Keratinocyte (primary cell): Measurements from ENCODE around the gene LRP1B. TPM values are rescaled to one million over a fixed set of nuclear protein-coding genes. Genes with fewer than 3 reads are reported as not detected.
"Not testable (repeated sequence)": the region's sequence is repeated elsewhere in the genome, so short reads cannot be mapped to it uniquely, and the experiment has no call there.

Source experiments
- DNase-seq: peaks from one replicate; pipeline ENCODE4 v3.0.0-alpha.2; 2011; ENCODE audit warnings: low read depth, missing footprints, low spot score
- FAIRE-seq: peaks from 2 replicates; lab custom pipeline; 2011; peaks lifted over from hg19 to GRCh38; lab: Jason Lieb, UNC
- H2AFZ ChIP-seq: 2 replicates; pipeline ENCODE4 v1.6.0; 2012; ENCODE audit warnings: low read length, control low read depth, inconsistent platforms; ENCODE audit not compliant: control insufficient read depth
- H3K27ac ChIP-seq: 2 replicates; pipeline ENCODE4 v1.5.1; 2011; ENCODE audit warnings: low read length; ENCODE audit not compliant: control insufficient read depth, insufficient read depth
- H3K27me3 ChIP-seq: 3 replicates; pipeline ENCODE4 v1.6.0; 2011; ENCODE audit warnings: low read length; ENCODE audit not compliant: control insufficient read depth, insufficient read depth; ENCODE audit errors: extremely low read depth
- H3K36me3 ChIP-seq, 2 experiments: 2 replicates in 1 of 2; 3 replicates in 1 of 2; pipeline ENCODE4 v1.5.1; 2011; ENCODE audit warnings: low read length in 2 of 2, mild to moderate bottlenecking in 1 of 2; ENCODE audit not compliant: control insufficient read depth in 2 of 2, insufficient read depth in 2 of 2; ENCODE audit errors: extremely low read depth in 1 of 2
- H3K4me1 ChIP-seq: 3 replicates; pipeline ENCODE4 v1.5.1; 2011; ENCODE audit warnings: low read length; ENCODE audit not compliant: control insufficient read depth, insufficient read depth; ENCODE audit errors: extremely low read depth
- H3K4me2 ChIP-seq: 3 replicates; pipeline ENCODE4 v1.6.0; 2011; ENCODE audit warnings: low read depth, low read length; ENCODE audit not compliant: control insufficient read depth, insufficient read depth; ENCODE audit errors: extremely low read depth
- H3K4me3 ChIP-seq, 3 experiments: fragments of 200-600 bp in 1 of 3; sonication (generic) in 1 of 3; 2 replicates in 2 of 3; 3 replicates in 1 of 3; pipeline ENCODE4 v1.5.1; 2011 to 2016; ENCODE audit warnings: low read length in 3 of 3, mild to moderate bottlenecking in 3 of 3, control low read depth in 2 of 3, inconsistent platforms in 1 of 3, low read depth in 1 of 3, mixed read lengths in 1 of 3, mixed run types in 1 of 3, moderate library complexity in 1 of 3; ENCODE audit not compliant: control insufficient read depth in 2 of 3, insufficient read depth in 2 of 3; ENCODE audit errors: extremely low read depth in 1 of 3
- H3K79me2 ChIP-seq: 2 replicates; pipeline ENCODE4 v1.6.0; 2012; ENCODE audit warnings: low read length; ENCODE audit not compliant: control insufficient read depth, insufficient read depth
- H3K9ac ChIP-seq: 3 replicates; pipeline ENCODE4 v1.6.0; 2011; ENCODE audit warnings: low read length; ENCODE audit not compliant: control insufficient read depth, insufficient read depth; ENCODE audit errors: extremely low read depth
- H3K9me1 ChIP-seq: 3 replicates; pipeline ENCODE4 v1.6.0; 2011; ENCODE audit warnings: low read length; ENCODE audit not compliant: control insufficient read depth, insufficient read depth; ENCODE audit errors: extremely low read depth
- H3K9me3 ChIP-seq: 2 replicates; pipeline ENCODE4 v1.5.1; 2012; ENCODE audit warnings: low read depth, low read length; ENCODE audit not compliant: control insufficient read depth
- H4K20me1 ChIP-seq: 3 replicates; pipeline ENCODE4 v1.6.0; 2011; ENCODE audit warnings: low read length; ENCODE audit not compliant: control insufficient read depth, insufficient read depth; ENCODE audit errors: extremely low read depth
- EZH2 ChIP-seq: IDR thresholded peaks from one replicate; pipeline ENCODE4 v1.6.1; 2012; ENCODE audit warnings: inconsistent platforms, mild to moderate bottlenecking, low read length, moderate library complexity
- dilution Hi-C: fragments of 300-500 bp; cut with MboI; formaldehyde crosslinking; loops from one replicate; pipeline ENCODE4 v1.7.0; 2020; ENCODE audit warnings: low sequenced_read_pairs; ENCODE audit not compliant: extremely low pct_ligation_motif_present
- polyA plus RNA-seq, 5 experiments: library from polyadenylated mRNA; depleted of rRNA in 3 of 5; stranded (reverse) in 3 of 5; stranded (forward) in 1 of 5; unstranded in 1 of 5; fragments of >200 nt; gene quantifications; 1 replicate in 1 of 5; 2 replicates in 3 of 5; 3 replicates in 1 of 5; pipeline versions ENCODE4 v1.2.1 to v1.2.3, GENCODE V29; 2011 to 2012; ENCODE audit warnings: missing spikeins in 2 of 5, low read depth in 1 of 5, low replicate concordance in 1 of 5
- TF ChIP-seq, protein P1 (sequence below), 3 experiments: IDR thresholded peaks in 1 of 3; conservative IDR thresholded peaks in 1 of 3; optimal IDR thresholded peaks in 1 of 3; 2 replicates in 2 of 3; 3 replicates in 1 of 3; pipeline versions ENCODE3 to v1.5.1; 2011; ENCODE audit warnings: low read length in 3 of 3, mild to moderate bottlenecking in 3 of 3, moderate library complexity in 2 of 3, control low read depth in 1 of 3, inconsistent platforms in 1 of 3; ENCODE audit not compliant: insufficient read depth in 2 of 3; ENCODE audit errors: extremely low read depth in 1 of 3

LRP1B gene
- polyA plus RNA-seq, 1 donor (not counting 4 experiments of a cell fraction or from before 2014, with no cell fraction given) = not detected

DNA sequence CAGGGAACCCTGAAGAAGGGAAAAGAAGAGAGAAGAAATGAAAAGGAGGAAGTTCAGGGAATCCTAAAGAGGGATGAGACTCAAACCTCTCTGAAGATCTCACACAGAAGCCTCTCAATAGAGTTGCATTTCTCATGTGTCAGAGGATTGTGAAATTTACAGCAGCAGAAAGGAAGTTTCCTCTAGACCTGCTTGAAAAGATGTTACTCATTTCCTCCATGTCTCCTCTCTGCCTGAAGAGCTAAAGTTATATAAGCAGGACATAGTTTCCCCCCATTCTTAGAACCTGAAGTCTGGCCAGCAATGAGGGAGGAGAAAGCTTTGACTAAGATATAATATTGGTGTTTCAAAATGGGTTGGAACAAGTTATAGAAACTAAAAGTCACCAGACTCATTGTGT is 1155.6 kb downstream of the LRP1B start:
- Histone ChIP-seq H3K9me3 (no peaks in the 10 kb centered on the region), H3K9ac (no peak overlapping the region), H3K36me3 (no peaks in the 10 kb centered on the region), H3K4me2 (no peak overlapping the region), H3K27ac (no peak overlapping the region), H3K79me2 (no peaks in the 10 kb centered on the region), H3K27me3 (no peaks in the 10 kb centered on the region), H3K9me1 (no peaks in the 10 kb centered on the region), H3K4me3 (no peak overlapping the region), H4K20me1 (no peaks in the 10 kb centered on the region), H3K4me1 (no peaks in the 10 kb centered on the region), H2AFZ (no peak overlapping the region)
- FAIRE-seq (no peak), DNase-seq (no peak)
- dilution Hi-C loops = no loop called here
- TF ChIP-seq, protein P1, sequence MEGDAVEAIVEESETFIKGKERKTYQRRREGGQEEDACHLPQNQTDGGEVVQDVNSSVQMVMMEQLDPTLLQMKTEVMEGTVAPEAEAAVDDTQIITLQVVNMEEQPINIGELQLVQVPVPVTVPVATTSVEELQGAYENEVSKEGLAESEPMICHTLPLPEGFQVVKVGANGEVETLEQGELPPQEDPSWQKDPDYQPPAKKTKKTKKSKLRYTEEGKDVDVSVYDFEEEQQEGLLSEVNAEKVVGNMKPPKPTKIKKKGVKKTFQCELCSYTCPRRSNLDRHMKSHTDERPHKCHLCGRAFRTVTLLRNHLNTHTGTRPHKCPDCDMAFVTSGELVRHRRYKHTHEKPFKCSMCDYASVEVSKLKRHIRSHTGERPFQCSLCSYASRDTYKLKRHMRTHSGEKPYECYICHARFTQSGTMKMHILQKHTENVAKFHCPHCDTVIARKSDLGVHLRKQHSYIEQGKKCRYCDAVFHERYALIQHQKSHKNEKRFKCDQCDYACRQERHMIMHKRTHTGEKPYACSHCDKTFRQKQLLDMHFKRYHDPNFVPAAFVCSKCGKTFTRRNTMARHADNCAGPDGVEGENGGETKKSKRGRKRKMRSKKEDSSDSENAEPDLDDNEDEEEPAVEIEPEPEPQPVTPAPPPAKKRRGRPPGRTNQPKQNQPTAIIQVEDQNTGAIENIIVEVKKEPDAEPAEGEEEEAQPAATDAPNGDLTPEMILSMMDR (optimal IDR thresholded peaks at IDR 0.05 in 1 of 3, IDR thresholded peaks at IDR 0.05 in 1 of 3, conservative IDR thresholded peaks at IDR 0.05 in 1 of 3; ENCODE audit: extremely low read depth in 1 of 3, insufficient read depth in 2 of 3, low read length in 3 of 3) = no peak
- TF ChIP-seq EZH2 = no peak

DNA sequence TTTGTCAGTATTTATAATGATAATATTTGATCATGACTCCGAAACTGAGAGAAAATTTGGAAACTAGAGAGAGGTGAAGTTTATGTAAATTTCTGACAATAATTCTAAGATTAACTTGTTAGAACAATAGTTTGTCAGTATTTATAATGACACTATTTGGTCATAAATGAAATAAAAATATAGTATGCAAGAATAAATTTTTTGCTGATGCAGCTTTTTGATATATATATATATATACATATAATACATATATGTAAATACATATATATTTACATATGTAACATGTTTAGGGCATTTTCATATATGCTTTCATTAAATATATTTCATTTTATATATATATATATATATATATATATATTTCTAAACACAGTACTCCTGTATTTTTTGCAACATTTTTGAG is 1158.1 kb downstream of the LRP1B start:
- Histone ChIP-seq H3K9me1 (no peaks in the 10 kb centered on the region), H3K79me2 (no peaks in the 10 kb centered on the region), H3K9ac (no peak overlapping the region), H3K36me3 (no peaks in the 10 kb centered on the region), H3K27me3 (no peaks in the 10 kb centered on the region), H3K4me1 (no peaks in the 10 kb centered on the region), H3K27ac (no peak overlapping the region), H3K4me2 (no peak overlapping the region), H3K4me3 (no peak overlapping the region), H3K9me3 (no peaks in the 10 kb centered on the region), H4K20me1 (no peaks in the 10 kb centered on the region), H2AFZ (no peak overlapping the region)
- TF ChIP-seq, protein P1 (optimal IDR thresholded peaks at IDR 0.05 in 1 of 3, IDR thresholded peaks at IDR 0.05 in 1 of 3, conservative IDR thresholded peaks at IDR 0.05 in 1 of 3; ENCODE audit: extremely low read depth in 1 of 3, insufficient read depth in 2 of 3, low read length in 3 of 3) = no peak
- TF ChIP-seq EZH2 = no peak
- DNase-seq (no peak), FAIRE-seq (no peak)
- dilution Hi-C loops = no loop called here

DNA sequence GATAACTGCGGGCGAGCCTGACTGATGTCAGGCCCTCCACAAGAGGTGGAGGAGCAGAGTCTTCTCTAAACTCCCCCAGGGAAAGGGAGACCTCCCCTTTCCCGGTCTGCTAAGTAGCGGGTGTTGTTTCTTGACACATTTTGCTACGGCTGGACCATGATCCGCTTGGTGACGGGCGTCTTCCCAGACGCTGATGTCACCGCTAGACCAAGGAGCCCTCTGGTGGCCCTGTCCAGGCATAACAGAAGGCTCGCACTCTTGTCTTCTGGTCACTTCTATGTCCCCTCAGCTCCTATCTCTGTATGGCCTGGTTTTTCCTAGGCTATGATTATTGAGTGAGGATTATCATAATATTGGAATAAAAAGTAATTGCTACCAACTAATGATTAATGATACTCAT is 1166.5 kb downstream of the LRP1B start:
- H4K20me1 ChIP-seq, FAIRE-seq, H3K4me2 ChIP-seq, H3K4me1 ChIP-seq, H3K9me1 ChIP-seq, dilution Hi-C loops, H3K4me3 ChIP-seq, H3K9me3 ChIP-seq, H3K79me2 ChIP-seq, H3K27me3 ChIP-seq, H3K36me3 ChIP-seq, H3K27ac ChIP-seq, H3K9ac ChIP-seq, H2AFZ ChIP-seq, DNase-seq: not testable (repeated sequence)
